HG03039 (cell line): Measurements from ENCODE around the gene COQ2.
"Not testable (repeated sequence)": the region's sequence is repeated elsewhere in the genome, so short reads cannot be mapped to it uniquely, and the experiment has no call there.

Experiments
- ATAC-seq: cut with Tn5 transposase; IDR thresholded peaks from one replicate; pipeline ENCODE4 v1.9.1; 2021; ENCODE audit warnings: mild to moderate bottlenecking, moderate library complexity; ENCODE audit not compliant: unreplicated experiment

Gene COQ2

GRCh38 chr4:83284193-83285054 is at the start of gene COQ2:
TSS of gene COQ2 (minus strand) at chr4:83284798. CDS start at chr4:83284764, 34 bp downstream.
- ATAC-seq = peak; percentile 89

GRCh38 chr4:83331956-83332355 is 47.4 kb upstream of the COQ2 start:
- ATAC-seq = no peak

GRCh38 chr4:83329521-83330110 is 45.0 kb upstream of the COQ2 start:
- no peak for ATAC-seq

- ATAC-seq = no peak
These were observed 44.1 kb upstream of the COQ2 start for GRCh38 chr4:83328521-83329187.

GRCh38 chr4:83326546-83326945 is 41.9 kb upstream of the COQ2 start:
- no peak for ATAC-seq

- not testable (repeated sequence) for ATAC-seq
These were observed 40.7 kb upstream of the COQ2 start for GRCh38 chr4:83325306-83325705.

GRCh38 chr4:83323136-83323535 is 38.5 kb upstream of the COQ2 start:
- ATAC-seq = no peak

GRCh38 chr4:83320548-83320947 is 36.0 kb upstream of the COQ2 start:
- ATAC-seq = no peak

GRCh38 chr4:83318666-83319065 is 34.1 kb upstream of the COQ2 start:
- ATAC-seq = no peak

GRCh38 chr4:83317671-83318070 is 33.1 kb upstream of the COQ2 start:
- ATAC-seq = no peak

- no peak for ATAC-seq
These were observed 32.0 kb upstream of the COQ2 start for GRCh38 chr4:83316459-83317165.

- no peak for ATAC-seq
These were observed 30.8 kb upstream of the COQ2 start for GRCh38 chr4:83315341-83315870.

GRCh38 chr4:83308672-83309071 is 24.1 kb upstream of the COQ2 start:
- no peak for ATAC-seq

GRCh38 chr4:83307920-83308319 is 23.3 kb upstream of the COQ2 start:
- no peak for ATAC-seq

GRCh38 chr4:83305187-83305586 is 20.6 kb upstream of the COQ2 start:
- ATAC-seq = no peak

GRCh38 chr4:83297548-83298260 is 13.1 kb upstream of the COQ2 start:
- no peak for ATAC-seq

GRCh38 chr4:83293305-83294046 is 8.9 kb upstream of the COQ2 start:
- no peak for ATAC-seq

- ATAC-seq = not testable (repeated sequence)
These were observed 5.6 kb upstream of the COQ2 start for GRCh38 chr4:83290059-83290774.

GRCh38 chr4:83288381-83288780 is 3.8 kb upstream of the COQ2 start:
- ATAC-seq = not testable (repeated sequence)
